Measurements from ENCODE around the gene PPP1R13B.

DNA sequence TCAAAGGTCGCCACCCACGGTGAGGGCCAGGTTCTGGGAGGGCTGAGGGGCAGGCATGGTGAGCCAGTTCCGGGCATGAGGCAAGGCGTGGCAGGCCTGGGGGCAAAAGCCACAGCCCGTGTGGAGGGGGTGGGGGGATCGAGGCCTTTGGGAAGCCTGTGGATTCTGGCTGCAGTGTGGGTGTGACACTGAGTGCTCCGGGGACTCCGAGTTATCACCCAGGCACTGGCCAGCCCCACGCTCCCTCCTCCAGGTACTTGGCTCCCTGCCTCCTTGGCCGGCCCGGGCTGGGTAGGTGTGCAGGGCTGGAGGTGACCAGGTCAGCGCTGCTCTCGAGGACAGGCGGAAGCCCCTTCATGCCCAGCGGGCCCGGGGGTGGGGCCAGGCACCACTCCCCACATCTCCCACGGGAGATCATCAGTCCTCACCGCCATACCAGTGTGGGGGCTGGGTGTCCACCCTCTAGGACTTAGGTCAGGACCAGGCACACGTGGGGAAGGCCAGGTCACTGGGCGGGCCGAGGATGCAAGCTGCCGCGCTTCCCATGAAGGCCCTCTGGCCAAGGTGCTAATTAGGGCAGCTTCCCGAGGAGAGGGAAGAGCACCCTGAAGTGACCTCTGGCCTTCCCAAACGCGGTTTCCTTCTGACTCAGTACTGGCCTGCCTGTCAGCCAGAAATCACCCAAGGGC lies 46.8 kb upstream of the PPP1R13B start:
- TF ChIP-seq, protein P1, sequence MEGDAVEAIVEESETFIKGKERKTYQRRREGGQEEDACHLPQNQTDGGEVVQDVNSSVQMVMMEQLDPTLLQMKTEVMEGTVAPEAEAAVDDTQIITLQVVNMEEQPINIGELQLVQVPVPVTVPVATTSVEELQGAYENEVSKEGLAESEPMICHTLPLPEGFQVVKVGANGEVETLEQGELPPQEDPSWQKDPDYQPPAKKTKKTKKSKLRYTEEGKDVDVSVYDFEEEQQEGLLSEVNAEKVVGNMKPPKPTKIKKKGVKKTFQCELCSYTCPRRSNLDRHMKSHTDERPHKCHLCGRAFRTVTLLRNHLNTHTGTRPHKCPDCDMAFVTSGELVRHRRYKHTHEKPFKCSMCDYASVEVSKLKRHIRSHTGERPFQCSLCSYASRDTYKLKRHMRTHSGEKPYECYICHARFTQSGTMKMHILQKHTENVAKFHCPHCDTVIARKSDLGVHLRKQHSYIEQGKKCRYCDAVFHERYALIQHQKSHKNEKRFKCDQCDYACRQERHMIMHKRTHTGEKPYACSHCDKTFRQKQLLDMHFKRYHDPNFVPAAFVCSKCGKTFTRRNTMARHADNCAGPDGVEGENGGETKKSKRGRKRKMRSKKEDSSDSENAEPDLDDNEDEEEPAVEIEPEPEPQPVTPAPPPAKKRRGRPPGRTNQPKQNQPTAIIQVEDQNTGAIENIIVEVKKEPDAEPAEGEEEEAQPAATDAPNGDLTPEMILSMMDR (IDR thresholded peaks at IDR 0.05): no peak
- TF ChIP-seq POLR2A (IDR thresholded peaks at IDR 0.05): no peak

Measured in esophagus squamous epithelium (tissue), 4 donors.